ENCODE data around the gene SCAMP5.

Gene SCAMP5

DNA sequence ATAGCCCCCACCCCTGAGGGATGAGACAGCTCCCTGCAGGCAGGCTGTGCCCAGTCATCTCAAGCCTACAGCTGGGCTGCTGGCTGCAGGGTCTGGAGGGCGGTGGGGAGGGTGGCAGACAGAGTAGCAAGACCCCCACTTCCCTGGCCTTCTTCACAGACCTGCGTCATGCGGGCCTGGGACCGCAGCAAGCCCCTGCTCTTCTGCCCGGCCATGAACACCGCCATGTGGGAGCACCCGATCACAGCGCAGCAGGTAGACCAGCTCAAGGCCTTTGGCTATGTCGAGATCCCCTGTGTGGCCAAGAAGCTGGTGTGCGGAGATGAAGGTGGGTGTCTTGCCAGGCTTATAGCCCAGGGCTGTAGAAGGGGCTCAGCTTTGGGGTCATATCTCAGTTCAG lies 53.0 kb downstream of the SCAMP5 start:
- DNase-seq (ENCODE audit: low read depth) = no peak

DNA sequence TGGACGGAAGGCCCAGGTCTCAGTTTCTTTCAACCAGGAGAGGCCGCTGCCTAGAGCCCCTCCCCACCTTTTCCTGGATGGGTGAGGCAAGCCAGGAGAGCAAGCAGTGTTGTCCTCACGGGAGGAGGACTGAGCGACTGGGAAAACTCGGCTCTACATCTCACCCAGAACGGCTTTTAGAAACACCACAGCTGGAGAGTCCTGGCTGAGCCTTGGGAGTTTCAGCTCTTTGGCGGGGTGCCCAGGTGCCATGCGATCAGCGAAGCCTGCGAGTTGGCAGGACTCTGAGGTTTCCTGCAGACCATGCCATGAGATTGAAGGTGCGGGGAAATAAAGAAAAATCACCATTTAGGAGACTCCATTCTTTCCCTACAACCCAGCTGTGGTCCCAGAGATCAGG lies 54.0 kb downstream of the SCAMP5 start:
- peak; percentile 52 for DNase-seq (ENCODE audit: low read depth)

- no peak for DNase-seq (ENCODE audit: low read depth)
Measured at GRCh38 chr15:75050283-75050682, 54.9 kb downstream of the SCAMP5 start.

DNA sequence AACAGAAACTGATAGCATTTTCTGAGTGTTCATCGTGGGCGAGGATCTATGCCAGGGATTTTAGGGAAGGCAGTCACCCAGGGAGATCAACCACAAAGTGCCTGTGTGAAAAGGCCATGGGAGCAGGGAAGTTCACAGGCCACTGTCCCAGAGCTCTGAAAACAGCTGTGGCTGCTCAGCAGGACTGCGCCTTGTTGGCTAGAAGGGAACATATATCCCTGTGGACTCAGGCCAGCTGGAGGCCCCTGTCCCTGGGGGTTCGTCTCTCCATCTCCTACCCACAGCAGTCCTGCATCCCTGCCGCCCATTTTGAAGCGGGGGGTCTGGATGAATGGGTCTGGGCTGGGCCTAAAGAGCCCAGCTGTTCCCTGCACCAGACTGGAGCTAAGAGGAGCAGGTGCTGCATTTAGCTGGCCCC lies 55.8 kb downstream of the SCAMP5 start:
- DNase-seq (ENCODE audit: low read depth) = no peak

- DNase-seq (ENCODE audit: low read depth) = no peak
Measured at GRCh38 chr15:75051711-75052110, 56.3 kb downstream of the SCAMP5 start.

- DNase-seq (ENCODE audit: low read depth) = no peak
Measured at GRCh38 chr15:75052972-75053747, 57.8 kb downstream of the SCAMP5 start.

DNA sequence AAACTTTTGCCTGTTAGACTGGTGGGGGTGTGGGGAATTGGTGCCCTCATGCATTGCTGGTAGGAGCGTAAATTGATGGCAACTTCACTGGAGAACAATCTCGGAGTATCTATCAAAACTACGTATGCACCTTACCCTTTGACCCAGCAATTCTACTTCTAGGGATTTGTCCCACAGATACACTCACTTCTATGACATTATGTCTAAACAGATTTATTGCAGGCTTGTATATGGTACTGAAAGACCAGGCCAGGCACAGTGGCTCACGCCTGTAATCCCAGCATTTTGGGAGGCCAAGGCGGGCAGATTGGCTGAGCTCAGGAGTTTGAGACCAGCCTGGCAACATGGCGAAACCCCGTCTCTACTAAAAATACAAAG lies 58.4 kb downstream of the SCAMP5 start:
- DNase-seq (ENCODE audit: low read depth) = no peak

DNA sequence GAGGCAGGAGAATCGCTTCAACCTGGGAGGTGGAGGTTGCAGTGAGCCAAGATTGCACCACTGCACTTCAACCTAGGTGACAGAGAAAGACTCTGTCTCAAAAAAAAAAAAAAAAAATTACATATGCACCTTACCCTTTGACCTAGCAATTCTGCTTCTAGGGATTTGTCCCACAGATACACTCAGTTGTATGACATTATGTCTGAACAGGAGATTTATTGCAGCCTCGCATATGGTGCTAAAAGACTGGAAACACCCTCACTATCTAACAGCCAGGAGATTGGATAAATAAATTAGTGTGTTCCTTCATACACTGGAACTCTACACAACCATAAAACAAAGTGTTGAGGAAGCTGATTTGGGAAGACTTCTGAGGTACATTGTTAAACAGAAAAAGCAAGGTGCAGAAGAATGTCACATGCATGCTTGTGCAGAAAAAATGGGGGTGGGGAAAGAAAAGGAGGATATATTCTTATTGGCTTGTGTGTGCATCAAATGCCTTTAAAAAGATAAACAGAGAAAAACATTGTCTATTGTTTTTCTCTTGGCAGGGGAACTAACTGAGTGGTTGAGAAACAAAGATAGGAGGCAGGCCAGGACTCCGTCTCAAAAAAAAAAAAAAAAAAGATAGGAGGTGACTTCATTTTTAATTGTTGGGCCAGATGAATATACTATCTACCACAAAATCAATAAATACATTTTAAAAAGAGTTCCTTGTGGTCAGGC lies 59.0 kb downstream of the SCAMP5 start:
- no peak for DNase-seq (ENCODE audit: low read depth)

DNA sequence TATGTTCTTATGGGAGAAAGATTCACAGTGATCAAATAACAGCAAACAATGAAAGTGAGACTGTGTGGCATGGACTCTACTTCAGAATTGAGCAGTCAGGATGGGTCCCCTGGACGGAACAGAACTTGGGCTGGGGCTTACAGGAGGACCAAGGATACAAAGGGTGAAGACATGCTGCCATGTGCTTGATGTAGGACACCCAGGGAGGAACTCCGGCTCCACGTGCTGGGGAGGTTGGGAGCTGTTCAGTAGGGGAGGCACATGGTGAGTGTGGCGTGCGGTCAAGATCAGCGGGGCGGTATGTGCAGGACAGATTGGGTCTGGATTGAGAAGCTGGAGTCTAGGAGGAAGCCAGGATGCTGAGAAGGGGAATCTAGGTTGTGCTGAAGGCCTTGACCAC lies 60.7 kb downstream of the SCAMP5 start:
- no peak for DNase-seq (ENCODE audit: low read depth)

DNA sequence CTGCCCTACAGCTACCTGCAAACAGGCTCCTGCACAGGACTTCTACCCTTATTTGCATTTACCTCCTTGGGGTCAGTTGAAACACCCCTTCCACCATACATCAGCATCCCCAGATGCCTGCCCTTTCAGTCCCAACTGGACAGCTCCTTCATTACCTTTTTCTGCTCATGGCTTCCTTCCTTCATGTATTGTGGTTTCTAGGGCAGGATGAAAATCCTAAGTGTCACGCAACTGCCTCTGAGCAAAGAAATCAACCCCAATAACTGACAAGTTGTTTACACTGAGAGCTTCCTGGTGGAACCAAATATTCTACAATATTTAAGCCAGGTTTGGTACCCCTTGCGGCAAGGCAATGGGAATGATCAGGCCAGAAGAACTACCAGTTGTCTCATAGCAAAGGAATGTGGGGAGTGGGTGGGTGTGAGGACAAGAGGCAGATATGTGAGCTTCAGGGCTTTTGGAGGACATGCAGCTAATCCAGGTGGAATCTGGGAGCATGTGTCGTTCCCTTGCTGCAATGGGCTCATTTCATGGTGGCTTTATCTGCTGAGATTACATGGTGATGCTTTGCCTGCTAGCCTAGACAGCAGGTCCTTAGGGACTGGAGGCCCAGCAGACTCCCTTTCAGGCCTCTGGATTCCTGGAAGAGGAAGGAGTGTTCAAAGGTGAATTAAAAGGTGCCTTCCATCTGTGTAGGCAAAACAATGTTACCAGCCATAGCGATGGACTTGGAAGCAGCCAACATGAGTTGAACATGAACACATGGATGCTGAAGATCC lies 63.0 kb downstream of the SCAMP5 start:
- DNase-seq (ENCODE audit: low read depth) = no peak

DNA sequence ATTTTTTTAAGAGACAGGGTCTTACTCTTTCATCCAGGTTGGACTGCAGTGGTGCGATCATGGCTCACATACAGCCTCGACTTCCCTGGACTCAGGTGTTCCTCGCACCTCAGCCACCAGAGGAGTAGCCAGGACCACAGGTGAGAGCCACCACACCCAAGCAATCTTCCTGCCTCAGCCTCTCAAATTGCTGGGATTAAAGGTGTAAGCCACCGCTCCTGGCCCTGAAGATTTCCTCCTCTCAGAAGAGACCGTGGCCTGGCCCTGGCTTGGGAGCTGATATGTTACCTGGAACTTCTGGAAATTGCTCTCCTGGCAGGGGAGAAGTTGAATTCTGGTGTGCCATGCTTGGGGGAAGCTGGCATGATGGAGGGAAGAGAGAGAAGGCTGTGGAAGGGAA lies 64.2 kb downstream of the SCAMP5 start:
- DNase-seq (ENCODE audit: low read depth) = no peak

DNA sequence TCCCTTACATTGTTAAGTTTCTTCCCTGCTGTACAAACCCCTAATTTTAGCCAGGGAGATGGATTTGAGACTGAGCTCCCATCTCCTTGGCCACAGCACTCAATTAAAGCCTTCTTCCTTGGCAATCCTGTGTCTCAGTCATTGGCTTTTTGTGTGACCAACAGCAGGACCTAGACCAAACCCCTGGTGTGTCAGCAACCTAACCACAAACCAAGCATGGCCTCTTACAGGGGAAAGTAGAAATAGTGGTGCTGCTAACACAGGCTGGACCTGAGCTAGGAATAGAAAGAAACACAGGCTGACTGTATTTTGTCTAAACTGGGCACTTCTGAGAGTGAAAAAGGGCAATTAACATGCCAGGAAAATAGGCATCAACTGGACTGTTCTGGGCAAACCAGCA lies 65.9 kb downstream of the SCAMP5 start:
- no peak for DNase-seq (ENCODE audit: low read depth)

GRCh38 chr15:75062706-75063105 lies 67.3 kb downstream of the SCAMP5 start:
- DNase-seq (ENCODE audit: low read depth) = no peak

DNA sequence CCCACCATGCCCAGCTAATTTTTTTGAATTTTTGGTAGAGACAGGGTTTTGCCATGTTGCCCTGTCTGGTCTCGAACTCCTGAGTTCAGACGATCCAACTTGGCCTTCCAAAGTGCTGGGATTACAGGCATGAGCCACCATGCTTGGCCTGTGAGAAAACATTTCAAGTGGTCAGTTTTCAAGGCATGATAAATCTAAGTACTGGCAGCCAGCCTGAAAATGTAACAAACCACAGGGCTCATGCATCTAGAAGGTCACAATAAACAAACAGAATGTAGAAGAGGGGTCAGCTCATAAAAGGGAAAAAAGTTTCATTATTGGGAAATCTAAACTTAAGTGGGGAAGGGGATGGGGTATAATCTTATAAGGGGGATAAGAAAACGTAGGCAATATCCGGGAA lies 68.0 kb downstream of the SCAMP5 start:
- peak; percentile 19 for DNase-seq (ENCODE audit: low read depth)

GRCh38 chr15:75063889-75064288 lies 68.5 kb downstream of the SCAMP5 start:
- no peak for DNase-seq (ENCODE audit: low read depth)

- DNase-seq (ENCODE audit: low read depth) = no peak
Measured at GRCh38 chr15:75064846-75065245, 69.5 kb downstream of the SCAMP5 start.

DNA sequence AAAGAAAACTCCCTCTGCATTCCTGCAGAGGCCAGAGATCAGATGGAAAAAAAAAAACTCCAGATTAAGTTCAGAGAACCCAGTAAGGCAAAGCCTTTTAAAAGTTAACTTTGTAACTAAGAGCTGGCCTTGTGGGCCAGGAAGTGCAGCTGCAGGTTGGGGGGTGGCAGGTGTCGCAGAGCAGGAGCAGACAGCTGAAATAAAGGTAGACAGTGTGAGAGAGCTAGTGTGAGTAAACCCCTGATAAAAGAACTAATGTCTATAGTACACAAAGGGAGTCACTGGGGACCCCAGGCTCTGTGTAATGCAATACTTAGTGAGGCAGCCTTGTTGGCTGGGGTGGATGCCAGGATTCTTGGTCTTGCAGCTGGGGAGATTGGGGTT lies 70.1 kb downstream of the SCAMP5 start:
- no peak for DNase-seq (ENCODE audit: low read depth)

- no peak for DNase-seq (ENCODE audit: low read depth)
Measured at GRCh38 chr15:75065851-75066509, 70.6 kb downstream of the SCAMP5 start.

GRCh38 chr15:75067123-75067830 lies 71.9 kb downstream of the SCAMP5 start:
- no peak for DNase-seq (ENCODE audit: low read depth)

DNA sequence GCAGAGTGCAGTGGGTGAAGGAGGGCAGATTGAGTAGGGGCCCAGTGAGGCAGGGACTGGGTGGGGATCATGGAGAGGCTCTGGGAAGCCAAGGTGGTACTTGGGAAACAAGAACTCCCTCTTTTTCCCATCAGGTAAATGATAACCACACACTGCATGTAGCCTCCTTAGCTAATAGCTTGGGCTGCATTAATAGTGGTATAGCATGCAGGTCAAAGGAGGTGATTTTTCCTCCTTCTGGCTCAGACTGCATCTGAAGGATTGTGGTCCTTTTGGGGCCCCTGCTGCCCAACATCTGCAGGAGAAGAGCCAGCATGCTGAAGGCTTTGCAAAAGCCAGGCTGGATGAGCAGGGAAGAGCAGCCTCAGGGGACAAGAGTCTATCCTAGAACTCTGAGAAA lies 73.4 kb downstream of the SCAMP5 start:
- DNase-seq (ENCODE audit: low read depth) = no peak

DNA sequence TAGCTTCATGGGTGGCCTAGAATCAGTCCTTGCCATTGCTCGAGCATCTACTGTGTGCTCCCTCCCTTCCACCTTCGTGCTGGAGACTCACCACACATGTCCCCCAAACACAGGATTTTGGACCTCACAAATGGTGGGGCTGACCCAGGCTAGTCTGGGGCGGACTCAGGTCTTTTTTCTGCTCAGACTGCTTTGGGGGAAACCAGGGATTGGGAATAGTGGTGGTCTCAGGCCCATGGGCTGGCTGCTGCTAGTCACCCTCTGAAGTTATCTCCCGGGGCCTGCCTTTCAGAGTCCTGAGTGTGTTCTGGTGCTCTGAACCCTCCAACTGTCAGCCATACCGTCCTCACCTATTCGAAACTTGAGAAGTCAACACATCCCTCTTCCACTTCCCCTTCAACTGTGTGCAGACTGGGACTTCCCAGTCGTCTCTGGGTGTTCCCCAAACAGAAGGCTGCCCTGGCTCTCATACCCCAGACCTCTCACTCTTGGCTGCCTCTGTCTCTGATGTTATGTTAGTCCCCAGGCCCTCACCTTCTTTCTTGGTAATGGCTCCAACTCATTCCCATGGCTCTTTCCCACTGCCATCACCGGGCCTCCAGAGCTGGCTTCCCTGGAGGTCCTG lies 74.0 kb downstream of the SCAMP5 start:
- no peak for DNase-seq (ENCODE audit: low read depth)
